GM13977 (cell line): Measurements from ENCODE around the gene SRR.
A peak's percentile ranks its signal among the peaks of the same experiment; 100 is the strongest.

ENCODE experiments used
- DNase-seq: peaks from one replicate; pipeline ENCODE4 v3.0.0; 2012; ENCODE audit warnings: low spot score
- CTCF ChIP-seq: IDR thresholded peaks from 2 replicates; pipeline ENCODE4 v1.5.1; 2012; ENCODE audit warnings: mild to moderate bottlenecking, control low read depth; ENCODE audit not compliant: insufficient read depth; ENCODE audit errors: extremely low read depth, missing control alignments
- in situ Hi-C: fragments of 300-500 bp; cut with MboI; formaldehyde crosslinking; loops from one replicate; pipeline ENCODE4 v1.12.0; 2022; ENCODE audit warnings: low sequenced_read_pairs, low pct_unique_long_range_greater_than_20kb, mixed read lengths, inconsistent platforms; ENCODE audit not compliant: unreplicated experiment

SRR gene

GRCh38 chr17:2295575-2295974 lies 8.2 kb upstream of the SRR start:
- in situ Hi-C loops: no loop called here
- no peak for DNase-seq
- no peak for TF ChIP-seq CTCF

GRCh38 chr17:2297023-2297422 lies 6.7 kb upstream of the SRR start:
- DNase-seq: no peak

GRCh38 chr17:2299136-2299535 lies 4.6 kb upstream of the SRR start:
- in situ Hi-C loops: no loop called here
- DNase-seq: no peak
- TF ChIP-seq CTCF: no peak

More at GRCh38 chr17:2297023-2297422, 6.7 kb upstream of the SRR start:
- in situ Hi-C loops: no loop called here
- no peak for TF ChIP-seq CTCF

GRCh38 chr17:2299756-2300155 lies 4.0 kb upstream of the SRR start:
- TF ChIP-seq CTCF: no peak
- no peak for DNase-seq
- in situ Hi-C loops: no loop called here

GRCh38 chr17:2302778-2303203 lies 959 bp upstream of the SRR start:
- TF ChIP-seq CTCF: no peak
- DNase-seq: peak; percentile 52
- in situ Hi-C loops: no loop called here

GRCh38 chr17:2304931-2305330 lies 1.2 kb downstream of the SRR start:
- in situ Hi-C loops: no loop called here
- no peak for DNase-seq
- TF ChIP-seq CTCF: no peak

GRCh38 chr17:2309338-2310154 lies 5.8 kb downstream of the SRR start:
- in situ Hi-C loops: no loop called here

More at GRCh38 chr17:2309338-2310154, 5.8 kb downstream of the SRR start:
- DNase-seq: no peak
- TF ChIP-seq CTCF: no peak
